Measurements from ENCODE around the gene TVP23C. TPM values are rescaled to one million over a fixed set of nuclear protein-coding genes. Genes with fewer than 3 reads are reported as not detected.

The TVP23C gene
- total RNA-seq, 1 experiment from 2014 or later: 14.1 TPM

DNA sequence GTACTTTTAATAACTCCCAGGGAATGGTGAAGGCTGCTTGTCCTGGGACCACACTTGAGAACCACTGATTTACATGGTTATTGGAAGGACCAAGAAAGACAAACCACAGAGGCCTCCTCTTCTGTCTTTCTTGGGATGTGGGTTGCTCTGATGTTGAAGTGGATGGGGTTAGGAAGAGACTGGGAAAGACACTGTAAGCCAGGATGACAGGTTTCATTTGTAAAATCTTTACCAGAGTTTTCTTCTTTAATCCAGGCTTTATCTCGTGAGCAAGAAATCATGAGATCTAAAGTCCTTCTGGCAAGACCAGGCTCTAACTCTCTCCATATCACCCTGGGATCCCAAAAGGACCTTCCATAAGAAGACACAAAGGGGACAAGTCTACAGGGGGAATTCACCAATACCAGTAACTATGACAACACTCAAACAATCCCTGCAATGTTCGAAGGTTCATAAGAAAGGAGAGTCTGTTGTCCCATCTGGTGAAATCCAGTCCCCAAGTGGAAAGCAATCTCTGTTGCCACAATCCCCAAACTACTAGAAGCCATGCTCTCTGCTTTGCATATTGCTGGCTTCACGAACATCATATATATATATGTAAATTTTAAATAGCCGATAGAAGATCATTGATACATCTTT is 51.1 kb downstream of the TVP23C start:
- Histone ChIP-seq H3K36me3 (ENCODE audit: control insufficient read depth in 1 of 2, insufficient read depth in 2 of 2, low read length in 2 of 2) (no peaks in the 10 kb centered on the region), H3K4me1 (ENCODE audit: control insufficient read depth in 1 of 2, insufficient read depth in 2 of 2, low read length in 2 of 2) (peaks cover 0 to 17% of the 10 kb centered on the region in 2 experiments; a peak in 2 of 4 replicates)
- BruUV-seq (replicated peaks): no TSS peak

More for the DNA sequence above, 51.1 kb downstream of the TVP23C start:
- POLR2A ChIA-PET: no interaction called here
- CTCF ChIA-PET: interaction anchor here (1.7 kb wide), 1 partner anchor 9 kb away, joined by 5 read pairs; no protein-coding TSS in a partner anchor
- DNase-seq (ENCODE audit: low read depth, low spot score): no peak
- no peaks in the 10 kb centered on the region for H3K79me2 ChIP-seq (ENCODE audit: insufficient read depth, low read length)
- RAD21 ChIA-PET (ENCODE audit: low non-redundant PET in 1 of 2, low total read pairs in 2 of 2, uncharacterized antibody in 2 of 2, unreplicated experiment in 2 of 2): no interaction called here
- H3K4me2 ChIP-seq (ENCODE audit: low read length): no peak overlapping the region
- H3K9me3 ChIP-seq (ENCODE audit: control insufficient read depth in 1 of 2, insufficient read depth in 1 of 2, low read depth in 1 of 2, low read length in 2 of 2): no peaks in the 10 kb centered on the region
- H3K9ac ChIP-seq (ENCODE audit: low read length): no peak overlapping the region
- ATAC-seq: no peak
- no peak overlapping the region for H3K27ac ChIP-seq (ENCODE audit: low read depth, low read length)
- TF ChIP-seq RAD21 (IDR thresholded peaks at IDR 0.05; ENCODE audit: low read depth): no peak
- no peak for TF ChIP-seq EZH2phosphoT487 (IDR thresholded peaks at IDR 0.05; ENCODE audit: borderline replicate concordance)
- TF ChIP-seq CTCF (IDR thresholded peaks at IDR 0.05 in 2 of 3, conservative IDR thresholded peaks at IDR 0.05 in 1 of 3; ENCODE audit: borderline replicate concordance in 1 of 3, insufficient read depth in 1 of 3, low read depth in 2 of 3, low read length in 2 of 3): no peak
- no peak for TF ChIP-seq YY1 (IDR thresholded peaks at IDR 0.05; ENCODE audit: extremely low read depth, insufficient replicate concordance, low read depth, low read length)
- TF ChIP-seq, protein P1, sequence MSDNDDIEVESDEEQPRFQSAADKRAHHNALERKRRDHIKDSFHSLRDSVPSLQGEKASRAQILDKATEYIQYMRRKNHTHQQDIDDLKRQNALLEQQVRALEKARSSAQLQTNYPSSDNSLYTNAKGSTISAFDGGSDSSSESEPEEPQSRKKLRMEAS (IDR thresholded peaks at IDR 0.05): no peak
- TF ChIP-seq SIN3A (IDR thresholded peaks at IDR 0.05; ENCODE audit: low read depth): no peak
- TF ChIP-seq FOSL1 (IDR thresholded peaks at IDR 0.05; ENCODE audit: low read depth): no peak
- no peak for TF ChIP-seq ELF1 (IDR thresholded peaks at IDR 0.05; ENCODE audit: borderline replicate concordance, low read depth)
- TF ChIP-seq EGR1 (IDR thresholded peaks at IDR 0.05; ENCODE audit: low read depth): no peak
- no peaks in the 10 kb centered on the region for H3K27me3 ChIP-seq (ENCODE audit: insufficient read depth, low read length)
- H4K20me1 ChIP-seq (ENCODE audit: insufficient read depth): no peaks in the 10 kb centered on the region
- H2AFZ ChIP-seq (ENCODE audit: low read depth, low read length, poor library complexity, severe bottlenecking): no peak overlapping the region
- H3K9me2 ChIP-seq (ENCODE audit: insufficient read depth): no peaks in the 10 kb centered on the region
- intact Hi-C loops (cut with micrococcal nuclease): no loop called here
- no peak overlapping the region for H3K4me3 ChIP-seq (replicated peaks in 1 of 2; ENCODE audit: low read depth in 1 of 2, low read length in 2 of 2)

All from HCT116 (cell line).